Measurements from ENCODE around the gene SLC3A2. TPM values are rescaled to one million over a fixed set of nuclear protein-coding genes. Genes with fewer than 3 reads are reported as not detected.

The SLC3A2 gene
- total and polyA plus RNA-seq, 2 of the 13 experiments (the other 11 are each of a cell fraction or from before 2014, with no cell fraction given) = 213 to 226 TPM

- TF ChIP-seq MAF1 (CRISPR knock-in tag; IDR thresholded peaks at IDR 0.05; ENCODE audit: borderline replicate concordance) (no peak), ATF6 (CRISPR knock-in tag; conservative IDR thresholded peaks at IDR 0.05) (peak; percentile 88), KLF11 (CRISPR knock-in tag; IDR thresholded peaks at IDR 0.05) (peak; percentile 85; the same call in 1 of the 2 replicates), ZSCAN29 (CRISPR knock-in tag; conservative IDR thresholded peaks at IDR 0.05) (no peak; the same call in 1 of the 2 replicates), RBFOX2 (IDR thresholded peaks at IDR 0.05; ENCODE audit: low read depth, low read length) (peak; percentile 88), SP5 (CRISPR knock-in tag; IDR thresholded peaks at IDR 0.05; ENCODE audit: borderline replicate concordance, low read depth) (no peak), ZNF276 (CRISPR knock-in tag; IDR thresholded peaks at IDR 0.05; ENCODE audit: low read depth) (no peak; the same call in none of the 2 replicates), KAT7 (CRISPR knock-in tag; IDR thresholded peaks at IDR 0.05; ENCODE audit: borderline replicate concordance) (no peak; the same call in 1 of the 2 replicates), ERF (CRISPR knock-in tag; IDR thresholded peaks at IDR 0.05) (peak; percentile 94), EHMT2 (IDR thresholded peaks at IDR 0.05; ENCODE audit: borderline replicate concordance, low read depth, low read length) (no peak), ZNF616 (CRISPR knock-in tag; IDR thresholded peaks at IDR 0.05; ENCODE audit: low read depth) (peak; percentile 70; the same call in 1 of the 2 replicates), HINFP (CRISPR knock-in tag; IDR thresholded peaks at IDR 0.05; ENCODE audit: low read depth) (peak; percentile 81; the same call in 1 of the 2 replicates), FOSL1 (CRISPR knock-in tag; IDR thresholded peaks at IDR 0.05; ENCODE audit: borderline replicate concordance) (no peak), ZNF747 (CRISPR knock-in tag; IDR thresholded peaks at IDR 0.05; ENCODE audit: borderline replicate concordance) (0 out of 2 replicates have a peak, but pooled peaks have one; percentile 68), MED1 (CRISPR knock-in tag; IDR thresholded peaks at IDR 0.05) (peak; percentile 88), TBX2 (CRISPR knock-in tag; IDR thresholded peaks at IDR 0.05; ENCODE audit: borderline replicate concordance) (peak; percentile 80), SNAI1 (CRISPR knock-in tag; IDR thresholded peaks at IDR 0.05; ENCODE audit: borderline replicate concordance) (peak; percentile 65; the same call in 1 of the 2 replicates), ZNF619 (CRISPR knock-in tag; IDR thresholded peaks at IDR 0.05) (peak; percentile 48; the same call in 1 of the 2 replicates)
- TF ChIP-seq, protein P1, sequence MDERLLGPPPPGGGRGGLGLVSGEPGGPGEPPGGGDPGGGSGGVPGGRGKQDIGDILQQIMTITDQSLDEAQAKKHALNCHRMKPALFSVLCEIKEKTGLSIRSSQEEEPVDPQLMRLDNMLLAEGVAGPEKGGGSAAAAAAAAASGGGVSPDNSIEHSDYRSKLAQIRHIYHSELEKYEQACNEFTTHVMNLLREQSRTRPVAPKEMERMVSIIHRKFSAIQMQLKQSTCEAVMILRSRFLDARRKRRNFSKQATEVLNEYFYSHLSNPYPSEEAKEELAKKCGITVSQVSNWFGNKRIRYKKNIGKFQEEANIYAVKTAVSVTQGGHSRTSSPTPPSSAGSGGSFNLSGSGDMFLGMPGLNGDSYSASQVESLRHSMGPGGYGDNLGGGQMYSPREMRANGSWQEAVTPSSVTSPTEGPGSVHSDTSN (CRISPR knock-in tag; IDR thresholded peaks at IDR 0.05) = no peak
- TF ChIP-seq, protein P2, sequence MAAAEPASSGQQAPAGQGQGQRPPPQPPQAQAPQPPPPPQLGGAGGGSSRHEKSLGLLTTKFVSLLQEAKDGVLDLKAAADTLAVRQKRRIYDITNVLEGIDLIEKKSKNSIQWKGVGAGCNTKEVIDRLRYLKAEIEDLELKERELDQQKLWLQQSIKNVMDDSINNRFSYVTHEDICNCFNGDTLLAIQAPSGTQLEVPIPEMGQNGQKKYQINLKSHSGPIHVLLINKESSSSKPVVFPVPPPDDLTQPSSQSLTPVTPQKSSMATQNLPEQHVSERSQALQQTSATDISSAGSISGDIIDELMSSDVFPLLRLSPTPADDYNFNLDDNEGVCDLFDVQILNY (CRISPR knock-in tag; conservative IDR thresholded peaks at IDR 0.05) = peak; percentile 49; the same call in 1 of the 2 replicates
Measured at GRCh38 chr11:62839050-62839945, 41.4 kb upstream of the SLC3A2 start, which contains the start of gene WDR74 (continued).
